GM19463 (cell line): Measurements from ENCODE around the gene RYR2.

Experiments used
- ATAC-seq: cut with Tn5 transposase; IDR thresholded peaks from one replicate; pipeline ENCODE4 v1.9.1; 2021; ENCODE audit warnings: mild to moderate bottlenecking, moderate library complexity; ENCODE audit not compliant: unreplicated experiment

Gene RYR2

GRCh38 chr1:237760951-237761350, 719.0 kb downstream of the RYR2 start:
- ATAC-seq: no peak

- ATAC-seq: no peak
These were observed 721.2 kb downstream of the RYR2 start for GRCh38 chr1:237763137-237763536.

- no peak for ATAC-seq
These were observed 721.8 kb downstream of the RYR2 start for GRCh38 chr1:237763751-237764150.

GRCh38 chr1:237769916-237770315, 727.9 kb downstream of the RYR2 start:
- ATAC-seq: no peak

GRCh38 chr1:237772009-237772408, 730.0 kb downstream of the RYR2 start:
- no peak for ATAC-seq

- ATAC-seq: no peak
These were observed 732.3 kb downstream of the RYR2 start for GRCh38 chr1:237774246-237774645.

GRCh38 chr1:237779356-237779755, 737.4 kb downstream of the RYR2 start:
- ATAC-seq: no peak

GRCh38 chr1:237786066-237786719, 744.2 kb downstream of the RYR2 start:
- ATAC-seq: no peak

GRCh38 chr1:237788069-237788468, 746.1 kb downstream of the RYR2 start:
- ATAC-seq: no peak

GRCh38 chr1:237789619-237790018, 747.6 kb downstream of the RYR2 start:
- peak; percentile 63 for ATAC-seq

GRCh38 chr1:237791592-237791991, 749.6 kb downstream of the RYR2 start:
- no peak for ATAC-seq

- ATAC-seq: no peak
These were observed 750.2 kb downstream of the RYR2 start for GRCh38 chr1:237792149-237792548.

GRCh38 chr1:237792726-237793125, 750.7 kb downstream of the RYR2 start:
- ATAC-seq: no peak

- no peak for ATAC-seq
These were observed 752.1 kb downstream of the RYR2 start for GRCh38 chr1:237794071-237794470.

- no peak for ATAC-seq
These were observed 753.6 kb downstream of the RYR2 start for GRCh38 chr1:237795558-237795957.

- peak; percentile 96 for ATAC-seq
These were observed 757.9 kb downstream of the RYR2 start for GRCh38 chr1:237799762-237800474.

GRCh38 chr1:237804516-237804915, 762.5 kb downstream of the RYR2 start:
- no peak for ATAC-seq

GRCh38 chr1:237809099-237809498, 767.1 kb downstream of the RYR2 start:
- ATAC-seq: no peak

GRCh38 chr1:237811633-237812032, 769.6 kb downstream of the RYR2 start:
- ATAC-seq: no peak

GRCh38 chr1:237812061-237812460, 770.1 kb downstream of the RYR2 start:
- ATAC-seq: no peak

- no peak for ATAC-seq
These were observed 772.4 kb downstream of the RYR2 start for GRCh38 chr1:237814319-237814924.

- no peak for ATAC-seq
These were observed 775.3 kb downstream of the RYR2 start for GRCh38 chr1:237817277-237817676.
